Astrocyte (in vitro differentiated cells and primary cell): ENCODE data around the gene AMIGO1. TPM values are rescaled to one million over a fixed set of nuclear protein-coding genes. Genes with fewer than 3 reads are reported as not detected.

Source experiments
- DNase-seq: peaks from one replicate; pipeline ENCODE4 v3.0.0-alpha.2; 2010; ENCODE audit warnings: low read depth
- FAIRE-seq: peaks from 2 replicates; lab custom pipeline; 2011; peaks lifted over from hg19 to GRCh38; lab: Jason Lieb, UNC
- H2AFZ ChIP-seq: 2 replicates; pipeline ENCODE4 v1.6.0; 2012; ENCODE audit warnings: low read depth, low read length, inconsistent platforms
- H3K27ac ChIP-seq: 2 replicates; pipeline ENCODE4 v1.5.1; 2011; ENCODE audit warnings: low read depth, low read length, inconsistent platforms
- H3K27me3 ChIP-seq: 2 replicates; pipeline ENCODE4 v1.6.0; 2011; ENCODE audit warnings: low read length, inconsistent platforms; ENCODE audit not compliant: insufficient read depth
- H3K36me3 ChIP-seq: 2 replicates; pipeline ENCODE4 v1.5.1; 2011; ENCODE audit warnings: low read length, inconsistent platforms; ENCODE audit not compliant: insufficient read depth
- H3K4me1 ChIP-seq: 2 replicates; pipeline ENCODE4 v1.5.1; 2011; ENCODE audit warnings: low read length, inconsistent platforms; ENCODE audit not compliant: insufficient read depth
- H3K4me2 ChIP-seq: 2 replicates; pipeline ENCODE4 v1.6.0; 2012; ENCODE audit warnings: low read length, inconsistent platforms
- H3K4me3 ChIP-seq: 2 replicates; pipeline ENCODE4 v1.5.1; 2011; ENCODE audit warnings: low read depth, mild to moderate bottlenecking, low read length, inconsistent platforms; ENCODE audit not compliant: insufficient read depth
- H3K79me2 ChIP-seq: 2 replicates; pipeline ENCODE4 v1.6.0; 2012; ENCODE audit warnings: mild to moderate bottlenecking, low read length, inconsistent platforms; ENCODE audit not compliant: insufficient read depth
- H3K9ac ChIP-seq: 2 replicates; pipeline ENCODE4 v1.6.0; 2012; ENCODE audit warnings: mild to moderate bottlenecking, low read length, inconsistent platforms
- H3K9me3 ChIP-seq: 2 replicates; pipeline ENCODE4 v1.5.1; 2012; ENCODE audit warnings: low read depth, mild to moderate bottlenecking, low read length, inconsistent platforms; ENCODE audit not compliant: insufficient read depth
- H4K20me1 ChIP-seq: 2 replicates; pipeline ENCODE4 v1.6.0; 2012; ENCODE audit warnings: low read length, inconsistent platforms; ENCODE audit not compliant: insufficient read depth
- H3K27ac Mint-ChIP-seq: one replicate; pipeline ENCODE4 v1.8.0; 2021; ENCODE audit warnings: mild to moderate bottlenecking, mixed read lengths; ENCODE audit not compliant: unreplicated experiment
- H3K27me3 Mint-ChIP-seq: one replicate; pipeline ENCODE4 v1.8.0; 2021; ENCODE audit warnings: low read depth, mixed read lengths; ENCODE audit not compliant: unreplicated experiment
- H3K36me3 Mint-ChIP-seq: one replicate; pipeline ENCODE4 v1.8.0; 2021; ENCODE audit warnings: low read depth, mixed read lengths; ENCODE audit not compliant: unreplicated experiment
- H3K4me1 Mint-ChIP-seq: one replicate; pipeline ENCODE4 v1.8.0; 2021; ENCODE audit warnings: low read depth, mixed read lengths; ENCODE audit not compliant: unreplicated experiment
- H3K4me3 Mint-ChIP-seq: one replicate; pipeline ENCODE4 v1.8.0; 2021; ENCODE audit warnings: mild to moderate bottlenecking, moderate library complexity, mixed read lengths; ENCODE audit not compliant: unreplicated experiment
- H3K9me3 Mint-ChIP-seq: one replicate; pipeline ENCODE4 v1.8.0; 2021; ENCODE audit warnings: mild to moderate bottlenecking, mixed read lengths; ENCODE audit not compliant: unreplicated experiment
- CTCF ChIP-seq: IDR thresholded peaks from 2 replicates; pipeline ENCODE4 v1.5.1; 2011; ENCODE audit warnings: low read depth, mild to moderate bottlenecking, inconsistent platforms, low read length, moderate library complexity; ENCODE audit not compliant: insufficient read depth
- EZH2 ChIP-seq: IDR thresholded peaks from 2 replicates; pipeline ENCODE4 v1.6.1; 2012; ENCODE audit warnings: mild to moderate bottlenecking, low read length, inconsistent platforms; ENCODE audit not compliant: insufficient read depth
- total RNA-seq: library from RNA; stranded (reverse); gene quantifications from 2 replicates; pipeline ENCODE4 v1.2.1, GENCODE V29; 2021

AMIGO1 gene
- total RNA-seq, 1 donor from 2014 or later = 1.8 TPM

DNA sequence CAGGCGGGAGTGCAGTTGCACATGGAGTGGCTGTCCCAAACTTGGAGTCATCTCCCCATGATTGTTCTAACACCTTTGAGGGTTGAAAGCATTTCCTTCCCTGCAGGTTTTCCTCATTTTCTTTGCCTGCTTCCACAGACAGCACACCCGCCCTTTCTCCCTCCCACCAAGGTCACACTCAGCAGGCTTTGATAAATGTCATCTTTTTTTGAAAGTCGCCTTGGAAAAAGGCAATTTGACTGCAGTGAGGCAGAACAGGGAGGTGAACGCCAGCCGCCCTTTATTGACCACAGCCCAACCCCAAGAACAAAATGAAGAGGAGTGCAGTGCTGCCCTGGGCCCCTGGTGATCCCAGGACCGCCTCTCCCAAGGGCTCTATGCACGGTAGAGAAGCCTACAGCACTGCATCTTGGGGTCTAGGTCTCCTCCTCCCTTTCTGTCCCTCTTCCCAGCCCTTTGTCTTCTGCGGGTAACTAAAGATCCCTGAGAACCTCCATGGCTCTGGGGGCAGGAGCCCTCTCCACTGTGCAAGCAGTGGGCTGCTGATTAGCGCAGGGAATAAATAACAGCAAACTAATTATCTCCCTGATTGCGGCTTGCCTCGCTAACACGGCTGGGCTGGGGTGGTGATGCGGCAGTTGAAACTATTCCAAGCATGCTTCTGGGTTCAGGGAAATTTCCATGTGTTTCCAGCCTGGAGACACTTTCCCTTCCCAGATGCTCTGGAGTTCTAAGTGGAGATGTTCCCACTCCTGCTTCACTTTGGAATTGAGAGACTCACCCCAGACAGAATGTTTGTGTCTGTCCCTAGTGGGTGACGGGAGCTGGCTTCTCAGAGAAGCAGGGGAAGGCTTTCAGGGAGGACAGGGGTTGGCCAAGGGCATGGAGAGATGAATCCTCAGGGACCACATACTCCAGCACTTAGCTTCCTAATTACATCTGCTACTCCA, 11.8 kb upstream of the AMIGO1 start:
- Mint-ChIP-seq H3K36me3 (no peaks in the 10 kb centered on the region), H3K27me3 (peaks cover 13% of the 10 kb centered on the region), H3K9me3 (peaks cover 2% of the 10 kb centered on the region), H3K27ac (no peak overlapping the region), H3K4me3 (no peak overlapping the region), H3K4me1 (peaks cover 7% of the 10 kb centered on the region)
- no peaks in the 10 kb centered on the region for H3K9me3 ChIP-seq
- no peaks in the 10 kb centered on the region for H3K36me3 ChIP-seq
- DNase-seq = no peak
- H3K27me3 ChIP-seq = peaks cover 31% of the 10 kb centered on the region
- no peak overlapping the region for H3K4me2 ChIP-seq
- H4K20me1 ChIP-seq = no peaks in the 10 kb centered on the region
- no peak overlapping the region for H3K4me3 ChIP-seq
- no peak overlapping the region for H2AFZ ChIP-seq
- H3K9ac ChIP-seq = no peak overlapping the region
- H3K79me2 ChIP-seq = no peaks in the 10 kb centered on the region
- no peaks in the 10 kb centered on the region for H3K4me1 ChIP-seq
- no peak for TF ChIP-seq CTCF
- no peak for TF ChIP-seq EZH2
- H3K27ac ChIP-seq = no peak overlapping the region
- no peak for FAIRE-seq

DNA sequence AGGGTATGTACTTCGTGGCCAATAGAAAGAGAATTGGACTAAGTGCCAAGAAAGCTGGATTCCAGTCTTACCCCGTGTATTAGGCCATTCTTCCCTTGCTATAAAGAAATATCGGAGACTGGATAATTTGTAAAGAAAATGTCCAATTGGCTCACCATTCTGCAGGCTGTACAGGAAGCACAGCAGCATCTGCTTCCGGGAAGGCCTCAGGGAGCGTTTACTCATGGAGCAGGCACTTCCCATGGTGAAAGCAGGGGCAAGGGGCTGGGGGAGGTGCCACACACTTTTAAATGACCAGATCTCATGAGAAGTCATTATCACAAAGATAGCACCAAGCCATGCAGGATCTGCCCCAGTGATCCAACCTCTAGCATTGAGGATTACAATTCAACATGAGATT, 7.8 kb upstream of the AMIGO1 start:
- Mint-ChIP-seq H3K4me3 (no peak overlapping the region), H3K36me3 (no peaks in the 10 kb centered on the region), H3K4me1 (peaks cover 15% of the 10 kb centered on the region), H3K9me3 (peaks cover 2% of the 10 kb centered on the region), H3K27ac (no peak overlapping the region), H3K27me3 (peaks cover 4% of the 10 kb centered on the region)
- no peak for FAIRE-seq
- Histone ChIP-seq H2AFZ (no peak overlapping the region), H3K4me3 (no peak overlapping the region), H3K9ac (no peak overlapping the region), H3K4me2 (no peak overlapping the region), H3K79me2 (no peaks in the 10 kb centered on the region), H3K27me3 (peaks cover 19% of the 10 kb centered on the region), H3K4me1 (no peaks in the 10 kb centered on the region), H4K20me1 (no peaks in the 10 kb centered on the region), H3K27ac (no peak overlapping the region), H3K36me3 (no peaks in the 10 kb centered on the region), H3K9me3 (no peaks in the 10 kb centered on the region)
- DNase-seq = no peak
- TF ChIP-seq EZH2 = no peak
- TF ChIP-seq CTCF = no peak

GRCh38 chr1:109516872-109517271, 7.3 kb upstream of the AMIGO1 start:
- H3K4me3 ChIP-seq = no peak overlapping the region
- no peaks in the 10 kb centered on the region for H3K9me3 ChIP-seq
- DNase-seq (no peak), FAIRE-seq (no peak)
- Mint-ChIP-seq H3K36me3 (no peaks in the 10 kb centered on the region), H3K27ac (no peak overlapping the region), H3K4me3 (no peak overlapping the region), H3K9me3 (peaks cover 2% of the 10 kb centered on the region), H3K4me1 (peaks cover 15% of the 10 kb centered on the region), H3K27me3 (peaks cover 2% of the 10 kb centered on the region)
- H4K20me1 ChIP-seq = no peaks in the 10 kb centered on the region
- no peaks in the 10 kb centered on the region for H3K4me1 ChIP-seq
- H3K36me3 ChIP-seq = no peaks in the 10 kb centered on the region
- H3K4me2 ChIP-seq = no peak overlapping the region
- no peak overlapping the region for H3K9ac ChIP-seq
- no peak overlapping the region for H3K27ac ChIP-seq
- H2AFZ ChIP-seq = no peak overlapping the region
- TF ChIP-seq CTCF (no peak), EZH2 (no peak)
- H3K27me3 ChIP-seq = peaks cover 14% of the 10 kb centered on the region
- no peaks in the 10 kb centered on the region for H3K79me2 ChIP-seq
